ENCODE measurements around the gene ACOT7. TPM values are rescaled to one million over a fixed set of nuclear protein-coding genes. Genes with fewer than 3 reads are reported as not detected.

The ACOT7 gene
- total and polyA plus RNA-seq, 2 of the 13 experiments (the other 11 are each of a cell fraction or from before 2014, with no cell fraction given): 33.0 to 55.8 TPM

GRCh38 chr1:6359216-6360116 lies 34.1 kb downstream of the ACOT7 start (continued):
- TF ChIP-seq, protein P1, sequence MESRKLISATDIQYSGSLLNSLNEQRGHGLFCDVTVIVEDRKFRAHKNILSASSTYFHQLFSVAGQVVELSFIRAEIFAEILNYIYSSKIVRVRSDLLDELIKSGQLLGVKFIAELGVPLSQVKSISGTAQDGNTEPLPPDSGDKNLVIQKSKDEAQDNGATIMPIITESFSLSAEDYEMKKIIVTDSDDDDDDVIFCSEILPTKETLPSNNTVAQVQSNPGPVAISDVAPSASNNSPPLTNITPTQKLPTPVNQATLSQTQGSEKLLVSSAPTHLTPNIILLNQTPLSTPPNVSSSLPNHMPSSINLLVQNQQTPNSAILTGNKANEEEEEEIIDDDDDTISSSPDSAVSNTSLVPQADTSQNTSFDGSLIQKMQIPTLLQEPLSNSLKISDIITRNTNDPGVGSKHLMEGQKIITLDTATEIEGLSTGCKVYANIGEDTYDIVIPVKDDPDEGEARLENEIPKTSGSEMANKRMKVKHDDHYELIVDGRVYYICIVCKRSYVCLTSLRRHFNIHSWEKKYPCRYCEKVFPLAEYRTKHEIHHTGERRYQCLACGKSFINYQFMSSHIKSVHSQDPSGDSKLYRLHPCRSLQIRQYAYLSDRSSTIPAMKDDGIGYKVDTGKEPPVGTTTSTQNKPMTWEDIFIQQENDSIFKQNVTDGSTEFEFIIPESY (CRISPR knock-in tag; IDR thresholded peaks at IDR 0.05): no peak
- TF ChIP-seq SIX1 (CRISPR knock-in tag; IDR thresholded peaks at IDR 0.05; ENCODE audit: borderline replicate concordance): no peak
- no peak for TF ChIP-seq MZF1 (CRISPR knock-in tag; IDR thresholded peaks at IDR 0.05; ENCODE audit: borderline replicate concordance)
- peak; percentile 85 for TF ChIP-seq ZNF605 (CRISPR knock-in tag; IDR thresholded peaks at IDR 0.05)
- TF ChIP-seq ZNF576 (CRISPR knock-in tag; IDR thresholded peaks at IDR 0.05): no peak
- TF ChIP-seq NFKB2 (CRISPR knock-in tag; IDR thresholded peaks at IDR 0.05; ENCODE audit: borderline replicate concordance): peak; percentile 67; the same call in 1 of the 2 replicates
- TF ChIP-seq ZNF562 (CRISPR knock-in tag; IDR thresholded peaks at IDR 0.05; ENCODE audit: borderline replicate concordance): no peak
- peak; percentile 51; the same call in 1 of the 2 replicates for TF ChIP-seq ZNF792 (CRISPR knock-in tag; IDR thresholded peaks at IDR 0.05)
- no peak for TF ChIP-seq STAT5B (CRISPR knock-in tag; IDR thresholded peaks at IDR 0.05)
- no peak for TF ChIP-seq KDM4B (CRISPR knock-in tag; IDR thresholded peaks at IDR 0.05)
- TF ChIP-seq CBX5 (CRISPR knock-in tag; IDR thresholded peaks at IDR 0.05; ENCODE audit: borderline replicate concordance): no peak
- no peak for TF ChIP-seq SUZ12 (IDR thresholded peaks at IDR 0.05; ENCODE audit: low read depth, low read length)
- no peak for TF ChIP-seq TCF7 (IDR thresholded peaks at IDR 0.05; ENCODE audit: low read depth)
- TF ChIP-seq ARID4A (CRISPR knock-in tag; IDR thresholded peaks at IDR 0.05; ENCODE audit: borderline replicate concordance): peak; percentile 63; the same call in 1 of the 2 replicates
- TF ChIP-seq SNRNP70 (IDR thresholded peaks at IDR 0.05; ENCODE audit: low read depth, low read length): no peak
- peak; percentile 56; the same call in 1 of the 2 replicates for TF ChIP-seq CEBPB (IDR thresholded peaks at IDR 0.05; ENCODE audit: borderline replicate concordance, low read depth, low read length)
- TF ChIP-seq MAZ (IDR thresholded peaks at IDR 0.05; ENCODE audit: borderline replicate concordance, low read depth, low read length): peak; percentile 65; the same call in 1 of the 2 replicates
- peak; percentile 59; the same call in 1 of the 2 replicates for TF ChIP-seq MAZ (CRISPR knock-in tag; IDR thresholded peaks at IDR 0.05; ENCODE audit: low read depth)
- no peak for TF ChIP-seq ZBTB43 (CRISPR knock-in tag; conservative IDR thresholded peaks at IDR 0.05)
- TF ChIP-seq CCDC6 (CRISPR knock-in tag; IDR thresholded peaks at IDR 0.05): no peak

Measured in HepG2 (cell line).